Thyroid gland (tissue), 4 donors: Measurements from ENCODE around the gene BMP8A.

ENCODE experiments used
- POLR2A ChIP-seq, 2 donors: fragments of 450-650 bp; IDR thresholded peaks; one replicate each; pipeline ENCODE4 v1.6.1; 2017; ENCODE audit warnings: antibody characterized with exemption in 2 of 2, mild to moderate bottlenecking in 2 of 2, moderate library complexity in 1 of 2
- TF ChIP-seq, protein P1 (sequence below), 6 experiments: fragments of 200-600 bp in 3 of 6; fragments of 450-650 bp in 3 of 6; sonication (generic) in 3 of 6; IDR thresholded peaks; one replicate each; pipeline ENCODE4 v1.5.1; 2016 to 2019; ENCODE audit warnings: antibody characterized with exemption in 6 of 6, mild to moderate bottlenecking in 2 of 6, inconsistent platforms in 1 of 6, moderate library complexity in 1 of 6

DNA sequence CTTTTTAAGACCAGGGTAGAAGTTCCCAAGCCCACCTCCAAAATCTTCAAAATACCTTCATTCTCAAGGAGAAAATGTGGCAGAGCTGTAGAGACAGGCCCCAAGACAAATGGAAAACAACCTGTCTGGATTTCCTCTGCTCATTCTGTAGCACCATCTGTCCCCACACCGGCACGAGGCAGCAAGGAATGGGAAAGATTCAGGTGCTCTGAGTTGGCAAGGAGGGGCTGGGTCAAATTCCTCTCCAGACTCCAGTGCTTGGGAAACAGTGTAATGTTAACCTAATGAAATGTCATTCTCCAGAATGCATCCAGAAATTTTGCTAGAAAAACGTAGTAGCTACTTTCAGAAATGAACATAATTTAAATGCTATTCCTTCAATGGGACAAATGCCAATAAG is 75.9 kb downstream of the BMP8A start:
- no peak for TF ChIP-seq POLR2A (IDR thresholded peaks at IDR 0.05)
- TF ChIP-seq, protein P1, sequence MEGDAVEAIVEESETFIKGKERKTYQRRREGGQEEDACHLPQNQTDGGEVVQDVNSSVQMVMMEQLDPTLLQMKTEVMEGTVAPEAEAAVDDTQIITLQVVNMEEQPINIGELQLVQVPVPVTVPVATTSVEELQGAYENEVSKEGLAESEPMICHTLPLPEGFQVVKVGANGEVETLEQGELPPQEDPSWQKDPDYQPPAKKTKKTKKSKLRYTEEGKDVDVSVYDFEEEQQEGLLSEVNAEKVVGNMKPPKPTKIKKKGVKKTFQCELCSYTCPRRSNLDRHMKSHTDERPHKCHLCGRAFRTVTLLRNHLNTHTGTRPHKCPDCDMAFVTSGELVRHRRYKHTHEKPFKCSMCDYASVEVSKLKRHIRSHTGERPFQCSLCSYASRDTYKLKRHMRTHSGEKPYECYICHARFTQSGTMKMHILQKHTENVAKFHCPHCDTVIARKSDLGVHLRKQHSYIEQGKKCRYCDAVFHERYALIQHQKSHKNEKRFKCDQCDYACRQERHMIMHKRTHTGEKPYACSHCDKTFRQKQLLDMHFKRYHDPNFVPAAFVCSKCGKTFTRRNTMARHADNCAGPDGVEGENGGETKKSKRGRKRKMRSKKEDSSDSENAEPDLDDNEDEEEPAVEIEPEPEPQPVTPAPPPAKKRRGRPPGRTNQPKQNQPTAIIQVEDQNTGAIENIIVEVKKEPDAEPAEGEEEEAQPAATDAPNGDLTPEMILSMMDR (IDR thresholded peaks at IDR 0.05), result no peak
